GM21825 (cell line): ENCODE measurements around the gene SOX13.

Experiments
- ATAC-seq: cut with Tn5 transposase; IDR thresholded peaks from one replicate; pipeline ENCODE4 v1.9.1; 2021; ENCODE audit warnings: mild to moderate bottlenecking, moderate library complexity; ENCODE audit not compliant: unreplicated experiment

Gene SOX13

DNA sequence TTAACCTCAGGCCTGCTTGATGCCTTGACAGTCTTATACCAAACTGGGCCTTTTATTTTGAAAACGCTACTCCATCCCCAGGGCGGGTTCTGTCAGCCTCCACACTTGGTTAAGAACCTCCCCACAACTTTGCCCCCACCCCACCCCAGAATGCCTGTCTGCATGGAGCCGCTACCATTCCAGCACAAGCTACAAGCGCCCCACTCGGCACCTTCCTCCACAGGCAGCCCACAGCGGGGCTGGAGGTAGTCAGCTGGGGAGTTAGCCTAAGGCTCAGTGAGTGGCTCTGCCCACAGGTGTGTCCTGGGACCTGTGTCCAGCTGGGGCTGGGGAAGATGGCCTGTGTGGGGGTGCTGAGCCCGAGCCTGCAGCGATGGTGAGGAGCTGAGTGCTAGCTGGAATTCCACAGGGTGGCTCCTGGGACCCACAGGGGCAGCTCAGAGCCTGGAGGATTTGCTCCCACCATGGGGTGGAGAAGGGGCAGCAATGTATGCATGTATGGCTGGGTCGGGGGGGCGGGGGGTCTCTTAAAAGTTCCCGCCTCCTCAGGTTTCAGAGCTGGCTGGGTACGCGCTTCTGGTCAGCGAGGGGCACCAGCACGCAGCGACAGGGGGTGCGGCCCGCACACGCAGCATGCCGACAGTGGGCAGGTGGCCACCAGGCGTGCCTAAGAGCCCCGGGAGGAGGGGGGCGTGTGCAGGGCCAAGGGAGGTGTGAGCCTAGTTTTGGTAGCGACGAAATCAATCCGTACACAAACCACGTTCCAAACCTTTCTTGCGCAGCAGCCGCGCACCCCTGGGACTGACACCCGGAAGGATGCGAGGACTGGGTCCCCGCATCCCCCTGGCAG, 78.0 kb downstream of the SOX13 start:
- ATAC-seq, result no peak

DNA sequence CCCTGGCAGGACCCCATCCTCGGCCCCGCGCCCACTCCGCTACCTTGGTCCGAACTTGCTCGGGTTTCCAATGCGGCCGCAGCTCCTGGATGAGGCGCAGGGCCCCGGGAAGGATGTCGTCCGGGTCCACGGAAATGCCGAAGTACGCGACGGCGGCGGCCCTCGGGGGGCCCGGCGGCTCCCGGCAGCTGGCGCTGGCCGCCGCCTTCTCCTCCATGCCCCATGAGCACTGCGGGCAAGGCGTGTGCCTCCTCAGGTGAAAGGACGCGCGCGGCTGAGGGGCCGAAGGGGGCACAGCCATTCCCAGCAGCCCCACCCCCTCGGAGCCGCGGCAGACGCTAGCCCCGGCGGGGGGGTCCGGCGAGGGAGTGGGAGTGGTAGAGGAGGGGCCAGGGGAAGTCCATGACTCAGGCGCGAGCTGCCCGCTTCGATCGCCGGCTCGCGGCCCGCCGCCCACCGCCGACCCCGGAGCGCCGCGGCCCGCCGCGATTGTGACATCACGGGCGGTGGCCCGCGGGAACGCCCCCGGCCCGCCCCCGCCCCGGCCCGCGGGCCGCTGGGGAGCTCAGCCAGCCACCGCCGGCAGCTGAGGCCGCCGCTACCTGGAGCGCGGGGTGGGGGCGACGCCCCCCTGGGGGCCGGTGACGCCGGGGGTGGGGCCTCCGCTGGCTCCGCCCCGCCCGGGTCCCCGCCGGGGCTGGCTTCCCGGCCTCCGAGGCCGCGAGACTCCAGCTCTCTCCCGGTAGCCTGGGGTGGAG, 78.8 kb downstream of the SOX13 start, which contains the start of gene ETNK2:
Gene ETNK2 (minus strand): TSS at position 493 of the 758 bp plus-strand sequence. CDS start 192 bp downstream, at position 301.
- ATAC-seq, result no peak

DNA sequence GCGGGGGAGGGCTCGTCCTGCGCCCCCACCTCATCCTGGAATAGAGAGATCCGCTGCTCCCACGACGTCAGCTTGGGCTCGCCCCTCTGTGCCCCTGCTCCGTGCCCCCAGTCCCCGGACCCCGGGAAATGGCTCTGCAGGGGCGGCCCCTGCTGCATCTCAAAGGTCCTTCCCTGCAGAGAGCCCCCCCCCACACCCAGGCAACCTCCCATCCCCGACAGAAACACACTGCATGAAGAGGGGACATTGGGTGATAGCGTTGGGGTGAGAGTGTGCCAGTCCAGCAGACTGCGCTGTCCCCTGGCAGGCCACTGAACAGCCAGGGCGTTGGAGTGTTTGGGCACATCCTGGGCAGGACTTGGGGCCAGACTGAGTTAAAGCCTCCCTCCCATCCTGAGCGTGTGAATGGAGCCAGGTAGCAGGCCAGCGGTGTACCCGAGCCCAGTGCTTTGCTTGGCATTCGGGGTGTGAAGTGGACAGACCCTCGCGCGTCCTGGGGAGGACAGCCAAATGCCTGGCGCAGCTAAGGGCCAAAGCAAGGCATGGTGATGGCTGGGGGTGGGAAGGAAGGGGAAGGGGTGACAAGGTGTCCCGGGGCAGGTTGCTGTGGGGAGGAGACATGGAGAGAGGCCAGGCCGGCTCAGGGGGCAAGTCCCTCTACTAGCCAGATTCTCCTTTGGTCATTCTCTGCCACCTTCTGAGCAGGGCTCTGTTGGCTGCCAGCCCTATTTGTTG, 79.6 kb downstream of the SOX13 start:
- ATAC-seq, result no peak

DNA sequence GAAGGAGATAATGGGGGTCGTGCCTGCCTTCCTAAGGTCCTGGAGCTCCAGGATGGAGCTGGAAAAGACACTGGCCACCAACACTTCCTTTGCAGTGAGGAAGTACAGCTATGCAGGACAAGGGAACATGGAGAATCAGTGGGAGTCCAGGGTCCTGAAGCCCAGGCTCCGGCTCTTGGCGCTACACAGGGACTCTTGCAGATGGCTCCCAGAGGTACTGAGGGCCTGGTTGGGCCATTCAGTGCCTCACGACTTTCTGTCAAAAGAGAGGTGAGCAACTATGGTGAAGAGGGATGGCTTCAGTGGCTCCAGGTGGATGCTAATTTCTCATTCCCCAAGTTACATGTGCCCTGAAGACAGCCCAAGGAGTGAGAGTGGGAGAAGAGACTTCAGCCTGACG, 80.8 kb downstream of the SOX13 start:
- no peak for ATAC-seq

DNA sequence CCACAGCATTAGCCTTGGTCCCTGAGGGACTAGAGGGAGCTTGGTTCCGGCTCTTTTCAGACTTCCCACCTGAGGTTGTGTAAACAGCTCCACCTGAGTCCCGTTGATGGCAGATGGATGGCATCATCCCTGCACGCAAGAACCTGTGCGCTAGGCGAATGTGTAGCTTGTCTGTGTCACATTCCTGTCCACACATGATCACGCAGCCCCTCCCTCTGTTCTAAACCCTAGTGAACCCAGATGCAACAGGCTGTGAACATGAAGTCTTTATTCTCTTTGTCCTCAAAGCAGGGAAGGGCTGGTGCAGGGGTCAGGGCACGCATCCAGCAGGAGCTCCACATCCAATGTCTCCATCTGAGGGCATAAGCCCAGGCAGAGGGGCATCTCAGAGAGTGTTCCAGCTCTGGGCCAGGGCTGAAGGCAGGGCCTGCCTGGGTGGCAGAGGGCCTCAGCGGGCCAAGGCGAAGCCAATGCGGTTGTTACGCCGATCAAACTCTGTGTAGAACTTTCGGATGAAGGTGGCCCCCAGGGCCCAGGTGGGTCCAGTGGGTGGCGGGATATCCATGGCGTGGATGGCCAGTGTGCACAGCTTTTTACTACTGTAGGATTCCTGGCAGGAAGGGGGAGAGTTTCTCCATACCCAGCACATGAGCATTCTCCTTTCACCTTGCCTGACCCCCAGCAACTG, 81.8 kb downstream of the SOX13 start:
- ATAC-seq, result no peak

DNA sequence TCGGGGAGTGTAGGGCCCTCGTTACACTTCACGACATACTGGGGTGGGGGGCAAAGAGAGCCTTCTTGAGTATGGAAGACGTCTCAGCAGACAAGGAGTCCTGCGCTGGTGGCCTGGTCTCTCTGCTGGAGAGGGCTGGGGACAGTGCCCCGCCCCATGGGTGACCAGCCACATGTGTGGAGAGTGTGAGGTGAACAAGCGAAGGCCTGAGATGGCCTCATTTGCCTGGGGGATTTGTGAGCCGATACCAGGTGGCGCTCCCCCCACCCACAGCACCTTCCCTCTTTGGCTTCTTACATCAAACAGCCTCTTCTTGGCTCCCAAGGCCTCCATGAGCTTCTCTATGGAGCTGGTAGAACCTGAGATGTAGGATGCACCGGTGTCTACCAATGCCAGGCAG, 83.0 kb downstream of the SOX13 start:
- ATAC-seq, result no peak

DNA sequence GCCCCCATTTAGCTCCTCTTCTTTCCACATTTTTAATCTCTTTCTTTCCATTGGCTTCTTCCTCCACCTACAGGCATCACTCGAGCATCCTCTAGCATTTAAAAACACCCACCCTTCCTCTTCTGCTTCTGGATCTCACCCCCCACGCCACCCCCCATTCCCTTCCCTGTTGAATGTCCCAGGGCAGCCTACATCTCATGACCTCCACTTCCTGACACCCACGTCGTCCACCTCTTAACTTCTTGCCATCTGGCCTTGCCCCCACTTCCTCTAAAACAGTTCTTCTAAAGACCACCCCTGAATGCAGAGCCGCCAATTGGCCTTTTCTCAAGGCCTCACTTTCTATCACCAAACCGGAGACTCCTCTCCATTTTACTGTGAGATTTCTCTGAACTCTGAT, 85.0 kb downstream of the SOX13 start:
- no peak for ATAC-seq

DNA sequence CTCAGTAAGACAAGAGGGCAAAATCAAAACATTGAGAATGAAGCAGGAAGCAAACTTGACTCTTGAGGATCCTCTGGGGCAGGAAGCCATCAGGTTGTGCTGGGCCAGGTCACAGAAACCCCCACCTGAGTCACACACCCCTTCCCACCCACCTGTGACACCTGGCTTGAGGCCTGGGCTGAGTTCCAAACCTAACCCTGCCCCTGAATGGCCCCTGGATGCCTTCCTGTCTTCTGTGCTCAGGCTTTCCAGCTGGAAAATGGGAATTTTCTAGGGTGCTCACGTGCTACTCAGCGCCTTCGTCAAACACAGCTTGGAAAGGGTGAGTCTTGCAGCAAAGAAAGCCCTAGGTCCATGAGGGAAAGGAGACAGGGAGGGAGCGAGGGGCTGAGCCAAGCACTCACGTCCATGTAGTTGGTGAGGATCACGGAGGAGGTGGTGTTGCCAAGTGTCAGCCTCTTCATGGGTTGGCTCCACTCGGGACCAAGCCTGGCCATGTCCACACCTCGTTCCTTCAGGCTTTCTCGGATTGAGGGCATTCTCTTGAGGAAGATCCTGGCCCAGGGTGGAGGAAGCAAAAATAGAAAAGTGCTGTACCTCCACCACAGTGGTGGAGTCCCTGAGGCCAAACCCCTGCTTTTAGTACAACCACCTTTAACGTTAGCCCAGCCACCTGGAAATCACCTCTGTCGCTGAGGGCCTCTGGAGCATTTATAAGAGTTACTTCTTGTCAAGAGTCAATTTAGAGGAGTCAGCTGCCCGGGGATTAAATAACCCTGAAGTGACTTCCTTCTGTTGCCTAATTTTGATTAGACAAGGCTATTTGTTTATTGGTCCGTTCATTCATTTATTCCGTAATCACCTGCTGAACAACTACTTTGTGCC, 88.9 kb downstream of the SOX13 start:
- no peak for ATAC-seq

DNA sequence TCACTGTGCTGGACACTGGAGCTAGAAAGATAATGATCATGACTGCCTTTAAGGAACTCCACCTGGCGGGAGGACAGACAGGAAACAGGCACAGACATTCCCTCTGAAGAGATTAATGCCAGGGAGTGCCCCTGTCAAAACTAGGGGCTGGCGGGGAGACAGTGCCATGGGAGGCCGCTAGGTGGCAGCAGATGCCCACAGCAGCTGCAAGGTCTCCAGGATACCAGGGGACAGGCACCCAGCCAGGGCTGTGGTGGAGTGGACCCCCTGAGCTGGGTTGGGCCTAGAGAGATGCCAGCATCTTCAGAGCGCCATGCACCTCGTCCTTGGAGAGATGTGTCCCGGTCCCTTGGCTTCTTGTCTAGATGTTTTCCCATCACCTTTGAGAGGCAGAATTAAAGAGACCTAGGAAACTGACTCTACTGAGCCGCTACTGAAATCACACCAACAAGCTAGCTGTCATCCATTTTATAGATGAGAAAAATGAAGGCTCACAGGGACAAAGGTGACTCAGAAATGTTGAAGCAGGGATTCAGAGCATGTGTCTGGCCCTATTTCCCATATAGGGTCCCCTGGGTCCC, 89.7 kb downstream of the SOX13 start:
- ATAC-seq, result peak; percentile 81

DNA sequence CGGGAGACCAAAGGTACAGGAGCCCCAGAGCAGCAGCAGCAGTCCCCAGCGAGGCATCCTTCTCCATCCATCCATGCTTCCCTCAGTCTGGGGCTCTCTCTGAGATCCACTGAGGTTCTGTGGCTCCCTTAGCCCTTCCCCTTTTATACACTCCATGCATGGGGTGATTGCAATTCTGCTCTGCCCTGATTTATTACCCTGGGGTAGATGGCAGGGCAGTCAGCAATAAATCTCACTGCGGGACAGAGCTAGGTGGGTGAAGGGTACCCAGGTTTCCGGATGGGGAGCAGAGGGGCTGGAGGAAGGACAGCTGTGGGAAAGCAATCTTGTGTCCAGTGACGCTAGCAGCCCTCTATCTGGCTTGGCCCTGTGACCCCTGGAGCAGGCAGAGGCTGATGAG, 93.3 kb downstream of the SOX13 start, which contains the start of gene REN:
Gene REN (minus strand): TSS at position 119 of the 400 bp plus-strand sequence. CDS start 44 bp downstream, at position 75.
- ATAC-seq, result no peak

DNA sequence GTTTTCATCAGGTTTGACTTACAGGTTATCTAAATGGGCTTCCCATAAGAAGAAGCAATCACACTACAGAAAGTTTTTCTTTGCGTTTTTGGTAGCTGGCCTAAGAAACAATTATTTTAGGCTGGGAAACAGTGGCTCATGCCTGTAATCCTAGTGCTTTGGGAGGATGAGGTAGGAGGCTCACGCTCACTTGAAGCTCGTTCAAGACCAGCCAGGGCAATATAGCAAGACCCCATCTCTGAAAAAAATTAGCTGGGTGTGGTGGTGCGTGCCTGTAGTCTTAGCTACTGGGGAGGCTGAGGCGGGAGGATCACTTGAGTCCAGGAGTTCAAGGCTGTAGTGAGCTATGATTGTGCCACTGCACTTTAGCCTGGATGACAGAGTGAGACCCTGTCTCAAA, 94.8 kb downstream of the SOX13 start:
- no peak for ATAC-seq

DNA sequence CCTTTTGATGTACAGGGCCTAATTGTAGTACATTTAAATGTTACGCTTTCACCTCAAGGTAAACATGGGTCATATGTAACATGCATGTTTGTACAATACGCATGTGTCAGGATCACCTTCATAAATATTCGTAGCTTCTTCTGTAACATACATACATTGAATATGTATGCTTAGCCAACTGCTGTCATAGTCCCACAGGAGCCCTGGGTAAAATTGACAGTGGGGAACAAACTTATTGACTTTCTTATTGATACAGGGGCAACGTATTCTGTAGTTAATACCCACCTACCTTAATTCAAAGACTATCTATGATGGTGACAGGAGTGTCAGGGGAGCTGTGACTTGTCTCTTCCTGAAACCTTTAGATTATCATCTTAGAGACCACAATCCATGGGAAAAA, 96.9 kb downstream of the SOX13 start:
- ATAC-seq, result no peak

DNA sequence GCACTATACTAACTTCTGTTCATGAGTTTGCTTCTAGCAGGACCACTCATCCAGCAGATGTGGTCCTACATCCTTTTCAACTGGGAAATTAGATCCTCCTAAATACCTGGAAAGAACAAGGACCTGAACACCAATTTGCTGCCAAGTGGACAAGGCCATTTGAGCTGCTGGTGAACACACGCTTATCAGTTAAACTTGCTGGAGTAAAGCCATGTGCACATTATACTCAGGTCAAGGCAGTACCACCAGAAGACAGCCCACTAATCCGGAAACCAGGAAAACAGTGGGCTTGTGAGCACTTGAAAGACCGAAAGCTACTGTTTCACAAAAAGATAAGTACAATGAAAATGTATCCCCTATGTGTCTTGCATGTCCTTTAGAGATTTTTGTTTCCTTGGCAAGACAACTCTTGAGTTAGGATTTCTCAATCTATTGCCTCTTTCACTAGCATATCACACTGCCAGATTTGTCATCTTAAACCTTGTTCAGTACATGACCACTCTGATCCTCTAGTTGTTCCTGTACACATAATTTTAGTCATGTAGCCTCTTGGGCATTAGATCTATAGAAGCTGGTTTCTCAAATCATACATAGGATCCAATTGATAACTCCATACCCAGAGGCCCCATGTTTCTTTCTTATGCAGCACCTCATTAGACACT, 97.7 kb downstream of the SOX13 start:
- ATAC-seq, result no peak

DNA sequence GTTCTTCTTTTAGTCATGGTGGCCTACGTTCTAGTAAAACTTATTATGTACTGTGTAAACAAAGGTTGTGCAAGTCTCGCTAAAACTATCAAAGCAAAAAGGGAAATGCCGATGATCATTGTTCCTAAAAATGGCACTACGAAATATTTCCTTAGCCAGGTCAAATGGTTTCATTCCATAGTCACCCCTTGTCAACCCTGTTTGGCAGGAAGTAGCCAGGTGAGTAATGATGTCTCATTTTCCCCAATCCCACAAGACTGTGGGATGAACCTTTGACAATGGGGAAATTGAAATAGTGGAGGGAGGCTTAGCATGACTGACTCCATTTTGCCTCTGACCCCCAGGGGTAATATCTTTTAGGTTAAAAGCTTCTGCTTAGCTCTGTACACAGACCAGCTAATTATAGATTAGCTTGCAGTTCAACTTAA, 98.8 kb downstream of the SOX13 start:
- no peak for ATAC-seq

DNA sequence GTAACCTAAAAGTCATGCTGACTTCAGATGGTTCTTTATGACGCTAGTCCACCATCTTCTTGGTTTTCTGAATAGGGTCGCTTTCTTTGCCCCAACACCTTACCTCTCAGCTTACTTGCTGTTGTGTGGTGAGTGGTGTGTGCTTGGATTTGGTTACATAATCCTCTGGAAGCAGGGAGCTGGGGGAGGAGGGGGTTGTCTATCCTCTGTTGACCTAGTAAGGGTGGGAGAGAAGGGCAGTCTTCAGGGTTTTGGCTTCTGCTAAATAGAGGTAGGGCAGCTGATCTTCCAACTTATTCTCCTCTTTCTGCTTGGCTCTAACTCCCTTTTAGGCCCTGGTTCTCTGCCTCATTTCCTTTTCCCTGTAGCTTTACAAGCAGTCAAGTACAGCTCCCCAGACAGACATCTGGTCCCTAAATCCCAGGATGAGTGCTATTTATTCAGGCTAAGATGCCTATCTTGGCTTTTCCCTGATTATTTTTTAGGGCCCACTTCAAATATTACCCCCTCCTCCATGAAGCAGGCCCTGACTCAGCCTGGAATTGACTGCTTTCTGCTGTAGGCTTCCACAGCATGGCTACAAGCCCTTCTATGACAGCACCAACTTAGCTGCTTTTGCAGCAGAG, 99.6 kb downstream of the SOX13 start:
- no peak for ATAC-seq

DNA sequence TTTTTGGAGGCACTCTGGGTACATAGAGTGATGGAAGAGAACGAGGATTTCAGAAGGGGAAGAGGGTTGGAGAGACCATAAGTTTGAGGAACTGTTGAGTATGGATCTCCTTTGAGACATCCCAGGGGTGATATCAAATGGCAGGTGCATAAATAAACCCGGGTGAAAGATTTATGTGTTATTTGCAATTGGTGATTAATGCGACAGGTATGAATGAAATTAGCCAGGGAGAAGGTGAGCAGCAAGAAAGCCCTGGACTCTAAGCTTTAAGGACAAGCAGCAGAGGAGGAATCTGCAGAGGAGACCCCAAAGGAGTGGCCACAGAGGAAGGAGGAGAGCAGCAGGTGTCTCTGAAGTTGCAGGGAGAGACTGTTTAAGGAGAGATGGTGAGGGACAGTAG, 102.0 kb downstream of the SOX13 start:
- ATAC-seq, result no peak

DNA sequence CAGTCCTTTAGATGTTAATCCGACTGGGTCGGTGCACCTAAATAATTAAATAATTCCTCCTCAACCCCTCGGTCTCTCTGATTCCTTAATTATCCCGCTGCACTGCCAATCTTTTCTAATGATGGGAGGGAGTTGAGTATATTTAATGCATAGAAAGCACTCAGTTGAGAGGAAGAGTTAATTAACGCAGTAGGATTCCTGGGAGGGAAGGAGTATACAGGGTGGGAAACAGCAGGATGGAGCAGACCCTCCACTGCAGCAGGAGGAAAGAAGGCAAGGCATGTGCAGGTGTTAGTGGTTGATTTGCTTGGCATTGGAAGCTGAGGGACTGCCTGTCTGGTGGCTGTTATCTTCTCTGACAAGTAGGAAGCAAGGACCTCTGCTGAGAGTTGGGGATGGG, 103.1 kb downstream of the SOX13 start:
- ATAC-seq, result no peak

DNA sequence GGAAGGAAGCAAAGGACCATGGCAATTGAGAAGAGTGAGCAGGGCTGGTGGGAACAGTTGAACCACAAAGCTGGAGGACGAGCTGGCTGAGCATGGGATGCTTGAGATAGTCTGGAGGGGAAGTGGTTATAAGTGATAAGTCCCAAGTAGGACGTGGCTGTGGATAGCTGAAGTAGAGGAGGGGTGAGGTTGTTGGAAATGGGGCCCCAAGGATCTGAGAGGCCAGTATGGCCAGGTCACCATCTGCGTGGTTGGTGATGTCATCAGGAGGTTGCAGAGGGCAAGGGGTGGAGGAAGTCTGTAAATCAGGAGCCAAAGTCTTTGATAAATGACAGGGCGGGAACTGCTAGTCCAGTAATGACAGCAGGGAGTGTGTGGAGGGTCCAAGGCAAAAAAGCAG, 104.2 kb downstream of the SOX13 start:
- ATAC-seq, result no peak
